SU-DHL-6 (cell line): Measurements from ENCODE around the gene IRAK2.

Source experiments
- CTCF ChIP-seq: fragments of 200-600 bp; sonication (generic); IDR thresholded peaks from one replicate; pipeline ENCODE4 v1.5.1; 2017; ENCODE audit warnings: antibody characterized with exemption, mild to moderate bottlenecking, low read length, moderate library complexity; ENCODE audit not compliant: insufficient read depth, poor library complexity, severe bottlenecking
- EZH2phosphoT487 ChIP-seq: fragments of 200-600 bp; sonication (generic), shearing (Covaris generic); conservative IDR thresholded peaks from 2 replicates; pipeline ENCODE4 v1.6.1; 2018; ENCODE audit warnings: mild to moderate bottlenecking, antibody characterized with exemption, low read length, moderate library complexity, mixed read lengths

GRCh38 chr3:10137178-10137577 is 27.5 kb upstream of the IRAK2 start:
- TF ChIP-seq EZH2phosphoT487 (no peak), CTCF (no peak)
